Prostate gland (tissue), 2 donors: ENCODE data around the gene ANGPTL7. TPM values are rescaled to one million over a fixed set of nuclear protein-coding genes. Genes with fewer than 3 reads are reported as not detected.

Experiments
- DNase-seq: peaks from one replicate; pipeline ENCODE4 v3.0.0-alpha.2; 2019; ENCODE audit warnings: low spot score
- H3K27ac ChIP-seq, 2 donors: fragments of 200-600 bp; sonication (generic); 2 replicates each; pipeline ENCODE4 v1.5.1; 2017 to 2019
- H3K27me3 ChIP-seq: fragments of 200-600 bp; sonication (generic); replicated peaks from 2 replicates; pipeline ENCODE4 v1.5.1; 2019; ENCODE audit not compliant: insufficient read depth
- H3K36me3 ChIP-seq, 2 donors: fragments of 200-600 bp; sonication (generic); 1 replicate in 1 of 2; 2 replicates in 1 of 2; pipeline versions ENCODE4 v1.5.1 to v1.8.1; 2017 to 2019
- H3K4me1 ChIP-seq: fragments of 200-600 bp; sonication (generic); replicated peaks from 2 replicates; pipeline ENCODE4 v1.5.1; 2019
- H3K4me3 ChIP-seq, 2 donors: fragments of 200-600 bp; sonication (generic); 2 replicates each; pipeline ENCODE4 v1.5.1; 2017 to 2019
- H3K9me3 ChIP-seq: fragments of 200-600 bp; sonication (generic); 2 replicates; pipeline ENCODE4 v1.5.1; 2017
- POLR2A ChIP-seq: fragments of 450-650 bp; IDR thresholded peaks from one replicate; pipeline ENCODE4 v1.6.1; 2016; ENCODE audit warnings: antibody characterized with exemption, mild to moderate bottlenecking
- POLR2AphosphoS5 ChIP-seq: sonication (generic); formaldehyde crosslinking; IDR thresholded peaks from one replicate; pipeline ENCODE4 v1.6.1; 2017; ENCODE audit warnings: antibody characterized with exemption
- WGBS: methylation state at CpG from one replicate; pipeline ENCODE4 v1.1.5; 2018; 5-methylcytosine and 5-hydroxymethylcytosine counted together
- intact Hi-C: fragments of 100-400 bp; cut with DNase I; formaldehyde crosslinking; loops from one replicate; pipeline ENCODE4 v1.14.2; 2022
- total RNA-seq, 2 donors: library from RNA; depleted of rRNA; stranded (reverse); fragments of >200 nt; gene quantifications; one replicate each; pipeline ENCODE4 v1.1.0, GENCODE V29; 2016
- TF ChIP-seq, protein P1 (sequence below), 4 experiments: fragments of 200-600 bp in 2 of 4; fragments of 450-650 bp in 2 of 4; sonication (generic) in 2 of 4; IDR thresholded peaks; 1 replicate in 3 of 4; 2 replicates in 1 of 4; pipeline ENCODE4 v1.5.1; 2016 to 2019; ENCODE audit warnings: antibody characterized with exemption in 4 of 4, mild to moderate bottlenecking in 2 of 4, moderate library complexity in 2 of 4

The ANGPTL7 gene
- total RNA-seq, 2 donors from 2014 or later: 0.80 TPM; not detected in 1

DNA sequence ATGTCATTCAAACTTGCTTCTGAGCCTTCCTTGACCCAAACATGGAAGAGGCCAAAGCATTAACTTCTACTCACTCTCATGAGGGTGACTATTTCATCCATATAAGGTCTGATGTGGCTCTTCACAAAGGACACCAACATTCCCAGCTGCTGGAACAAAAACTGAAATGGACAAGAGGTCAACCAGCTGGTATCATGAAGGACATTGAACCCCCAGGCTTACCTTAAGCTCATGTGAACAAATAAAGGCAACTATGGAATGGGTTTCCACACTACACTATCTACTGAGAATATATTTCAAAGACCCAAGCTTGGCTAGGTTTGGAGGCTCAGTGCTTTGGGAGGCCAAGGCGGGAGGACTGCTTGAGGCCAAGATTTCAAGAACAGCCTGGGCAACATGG, 26.9 kb downstream of the ANGPTL7 start:
- WGBS: 100% methylated on average over 1 of the region's 1 CpG
- H3K4me1 ChIP-seq: no peaks in the 10 kb centered on the region
- DNase-seq: no peak
- H3K9me3 ChIP-seq: no peaks in the 10 kb centered on the region
- H3K36me3 ChIP-seq: peaks cover 0 to 7% of the 10 kb centered on the region in 2 donors
- intact Hi-C loops: no loop called here
- H3K4me3 ChIP-seq: no peak overlapping the region
- no peaks in the 10 kb centered on the region for H3K27me3 ChIP-seq
- H3K27ac ChIP-seq: no peak overlapping the region
- no peak for TF ChIP-seq POLR2A
- TF ChIP-seq, protein P1, sequence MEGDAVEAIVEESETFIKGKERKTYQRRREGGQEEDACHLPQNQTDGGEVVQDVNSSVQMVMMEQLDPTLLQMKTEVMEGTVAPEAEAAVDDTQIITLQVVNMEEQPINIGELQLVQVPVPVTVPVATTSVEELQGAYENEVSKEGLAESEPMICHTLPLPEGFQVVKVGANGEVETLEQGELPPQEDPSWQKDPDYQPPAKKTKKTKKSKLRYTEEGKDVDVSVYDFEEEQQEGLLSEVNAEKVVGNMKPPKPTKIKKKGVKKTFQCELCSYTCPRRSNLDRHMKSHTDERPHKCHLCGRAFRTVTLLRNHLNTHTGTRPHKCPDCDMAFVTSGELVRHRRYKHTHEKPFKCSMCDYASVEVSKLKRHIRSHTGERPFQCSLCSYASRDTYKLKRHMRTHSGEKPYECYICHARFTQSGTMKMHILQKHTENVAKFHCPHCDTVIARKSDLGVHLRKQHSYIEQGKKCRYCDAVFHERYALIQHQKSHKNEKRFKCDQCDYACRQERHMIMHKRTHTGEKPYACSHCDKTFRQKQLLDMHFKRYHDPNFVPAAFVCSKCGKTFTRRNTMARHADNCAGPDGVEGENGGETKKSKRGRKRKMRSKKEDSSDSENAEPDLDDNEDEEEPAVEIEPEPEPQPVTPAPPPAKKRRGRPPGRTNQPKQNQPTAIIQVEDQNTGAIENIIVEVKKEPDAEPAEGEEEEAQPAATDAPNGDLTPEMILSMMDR (IDR thresholded peaks at IDR 0.05): no peak
- no peak for TF ChIP-seq POLR2AphosphoS5

DNA sequence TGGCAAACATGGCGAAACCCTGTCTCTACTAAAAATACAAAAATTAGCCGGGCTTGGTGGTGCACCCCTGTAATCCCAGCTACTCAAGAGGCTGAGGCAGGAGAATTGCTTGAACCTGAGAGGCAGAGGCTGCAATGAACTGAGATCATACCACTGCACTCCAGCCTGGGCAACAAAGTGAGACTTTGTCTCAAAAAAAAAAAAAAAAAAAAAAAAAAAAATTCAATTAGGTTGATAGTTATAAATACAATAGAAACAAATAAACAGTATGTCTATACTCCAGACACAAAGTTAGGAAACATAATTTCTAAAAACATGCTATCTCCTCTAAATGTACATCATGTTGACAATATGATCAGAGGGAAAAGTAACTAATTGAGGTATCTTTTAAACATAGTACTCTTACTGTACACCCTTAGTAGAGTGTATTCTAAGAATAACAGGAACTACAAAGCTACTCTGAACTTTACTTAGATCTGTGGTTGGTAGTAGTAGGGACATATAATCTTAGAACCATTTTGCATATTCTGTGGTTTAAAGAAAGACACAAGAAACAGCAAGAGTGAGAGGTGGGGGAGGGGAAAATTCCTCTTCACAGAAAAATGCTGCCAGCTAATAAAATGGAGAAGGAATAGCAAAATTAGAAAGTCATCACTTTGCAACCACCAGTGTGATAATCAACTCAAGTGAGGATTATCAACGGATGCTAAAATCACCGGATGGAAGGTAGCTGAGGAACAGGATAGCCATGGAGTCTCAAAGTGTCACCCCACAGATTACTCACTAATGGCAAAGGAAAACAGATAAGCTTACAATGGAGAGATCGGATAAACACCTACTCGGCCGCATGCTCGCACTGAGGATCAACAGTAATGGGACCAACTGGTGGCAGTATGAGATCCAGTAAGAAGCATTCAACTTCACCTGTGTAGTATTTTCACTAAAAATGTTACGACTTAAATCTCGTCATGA, 38.2 kb downstream of the ANGPTL7 start:
- Histone ChIP-seq H3K36me3 (peaks cover 7 to 12% of the 10 kb centered on the region in 2 donors), H3K4me1 (no peaks in the 10 kb centered on the region), H3K27me3 (no peaks in the 10 kb centered on the region), H3K9me3 (no peaks in the 10 kb centered on the region), H3K4me3 (no peak overlapping the region), H3K27ac (no peak overlapping the region)
- intact Hi-C loops: no loop called here
- 90% methylated on average over 10 of the region's 10 CpGs for WGBS
- no peak for TF ChIP-seq POLR2AphosphoS5
- TF ChIP-seq, protein P1 (IDR thresholded peaks at IDR 0.05): no peak
- no peak for TF ChIP-seq POLR2A
- DNase-seq: no peak

DNA sequence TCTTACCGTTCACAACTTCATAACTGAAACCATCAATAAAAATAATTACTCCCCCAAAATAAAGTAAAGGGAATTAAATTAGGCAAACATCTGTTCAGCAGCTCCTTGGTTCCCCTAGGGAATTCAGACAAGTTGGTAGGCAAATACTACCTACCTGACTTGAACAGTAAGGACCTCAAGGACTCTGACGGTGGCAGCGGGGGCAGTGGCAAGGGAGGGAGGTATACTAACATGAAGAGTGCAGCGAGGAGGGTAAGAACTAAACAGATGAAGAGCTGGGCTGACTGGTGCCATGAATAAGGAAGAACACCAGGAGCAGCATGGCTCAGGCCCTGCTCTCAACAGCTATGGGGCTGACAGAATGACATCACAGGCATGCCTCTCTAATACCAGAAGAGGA, 40.0 kb downstream of the ANGPTL7 start:
- DNase-seq: no peak
- H3K4me1 ChIP-seq: no peaks in the 10 kb centered on the region
- H3K4me3 ChIP-seq: no peak overlapping the region
- no peaks in the 10 kb centered on the region for H3K9me3 ChIP-seq
- TF ChIP-seq POLR2AphosphoS5 (no peak), POLR2A (no peak)
- TF ChIP-seq, protein P1 (IDR thresholded peaks at IDR 0.05): no peak
- peaks cover 7 to 12% of the 10 kb centered on the region in 2 donors for H3K36me3 ChIP-seq
- no peaks in the 10 kb centered on the region for H3K27me3 ChIP-seq
- WGBS: 91% methylated on average over 4 of the region's 4 CpGs
- no peak overlapping the region for H3K27ac ChIP-seq
- intact Hi-C loops: no loop called here

DNA sequence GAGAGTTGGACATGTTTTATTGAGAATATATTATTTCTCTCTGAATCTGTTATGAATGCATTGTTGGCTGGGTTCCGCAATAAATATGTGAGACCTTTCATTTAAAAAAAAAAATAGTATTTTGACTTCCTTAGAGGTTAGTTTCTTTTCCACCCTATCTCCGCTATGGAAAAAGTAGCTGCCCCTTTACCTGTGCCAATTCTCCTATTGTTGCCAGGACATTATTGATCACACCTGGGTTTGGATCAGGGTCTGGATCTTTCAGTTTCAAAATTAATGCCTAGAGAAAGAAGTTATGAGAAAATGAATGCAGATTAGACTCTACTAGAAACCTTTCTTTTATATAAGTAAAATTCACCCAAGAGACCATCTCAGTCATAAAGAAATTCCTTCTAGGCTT, 44.1 kb downstream of the ANGPTL7 start:
- DNase-seq: no peak
- H3K4me3 ChIP-seq: no peak overlapping the region
- H3K9me3 ChIP-seq: no peaks in the 10 kb centered on the region
- no peak overlapping the region for H3K27ac ChIP-seq
- WGBS: 90% methylated on average over 2 of the region's 2 CpGs
- H3K27me3 ChIP-seq: no peaks in the 10 kb centered on the region
- H3K4me1 ChIP-seq: no peaks in the 10 kb centered on the region
- intact Hi-C loops: no loop called here
- peaks cover 13% of the 10 kb centered on the region in 2 donors for H3K36me3 ChIP-seq
- TF ChIP-seq, protein P1 (IDR thresholded peaks at IDR 0.05): no peak
- TF ChIP-seq POLR2AphosphoS5 (no peak), POLR2A (no peak)

DNA sequence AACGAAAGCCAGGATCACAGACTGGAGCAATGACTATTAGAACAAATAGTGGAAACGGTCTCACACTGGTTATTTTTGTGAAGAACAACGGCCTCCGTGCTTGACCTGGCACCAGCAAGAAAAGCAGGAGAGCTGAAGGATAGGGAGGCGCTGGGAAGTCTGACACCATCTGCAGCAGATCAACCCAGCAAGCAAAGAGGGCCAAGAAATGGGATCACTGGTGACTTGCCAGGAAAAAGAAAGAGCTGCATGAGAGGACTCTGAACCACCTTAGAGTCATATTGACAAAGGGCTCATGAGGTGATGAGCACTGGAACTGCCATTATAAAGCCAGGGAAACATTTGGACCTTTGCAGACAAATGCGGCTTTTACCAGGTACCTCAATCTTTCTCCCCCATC, 48.2 kb downstream of the ANGPTL7 start:
- H3K27me3 ChIP-seq: no peaks in the 10 kb centered on the region
- no peaks in the 10 kb centered on the region for H3K4me1 ChIP-seq
- no peak overlapping the region for H3K27ac ChIP-seq
- H3K9me3 ChIP-seq: no peaks in the 10 kb centered on the region
- 69% methylated on average over 6 of the region's 6 CpGs for WGBS
- intact Hi-C loops: no loop called here
- no peak for DNase-seq
- H3K36me3 ChIP-seq: peaks cover 4 to 7% of the 10 kb centered on the region in 2 donors
- TF ChIP-seq, protein P1 (IDR thresholded peaks at IDR 0.05): no peak
- TF ChIP-seq POLR2AphosphoS5: no peak
- no peak for TF ChIP-seq POLR2A
- no peak overlapping the region for H3K4me3 ChIP-seq
